CD4-positive, CD25-positive, alpha-beta regulatory T cell (primary cell): ENCODE results near the gene PABPN1L. TPM values are rescaled to one million over a fixed set of nuclear protein-coding genes. Genes with fewer than 3 reads are reported as not detected.
A peak's percentile ranks its signal among the peaks of the same experiment; 100 is the strongest.

Experiments used
- ATAC-seq, 2 donors: fragments of 150-1000 bp; cut with Tn5 transposase; one replicate each; pipeline ENCODE4 v1.10.0; 2021; ENCODE audit warnings: low read depth in 2 of 2, moderate number of reproducible peaks in 2 of 2, moderate library complexity in 1 of 2
- DNase-seq, 3 donors: peaks; one replicate each; pipeline versions ENCODE4 v3.0.0 to v3.0.0-alpha.2; 2012 to 2022; ENCODE audit warnings: mixed read lengths in 1 of 3
- H3K27ac ChIP-seq: one replicate; pipeline ENCODE4 v1.7.0; 2013; ENCODE audit warnings: mild to moderate bottlenecking, low read length; ENCODE audit not compliant: insufficient read depth, poor library complexity, severe bottlenecking
- H3K27me3 ChIP-seq: one replicate; pipeline ENCODE4 v1.7.0; 2013; ENCODE audit warnings: low read length; ENCODE audit not compliant: control insufficient read depth, insufficient read depth
- H3K36me3 ChIP-seq: one replicate; pipeline ENCODE4 v1.7.0; 2013; ENCODE audit warnings: mild to moderate bottlenecking, low read length, moderate library complexity; ENCODE audit not compliant: control insufficient read depth, insufficient read depth
- H3K4me1 ChIP-seq: 2 replicates; pipeline ENCODE4 v1.7.0; 2013; ENCODE audit warnings: mild to moderate bottlenecking, low read length; ENCODE audit not compliant: insufficient read depth, control insufficient read depth, poor library complexity, severe bottlenecking
- H3K4me3 ChIP-seq: one replicate; pipeline ENCODE4 v1.7.0; 2013; ENCODE audit warnings: low read depth, mild to moderate bottlenecking, low read length, moderate library complexity
- H3K9me3 ChIP-seq, 2 experiments: 1 replicate in 1 of 2; 2 replicates in 1 of 2; pipeline ENCODE4 v1.7.0; 2013; ENCODE audit warnings: low read length in 2 of 2, mild to moderate bottlenecking in 1 of 2, moderate library complexity in 1 of 2; ENCODE audit not compliant: control insufficient read depth in 2 of 2
- H3K27ac Mint-ChIP-seq, 3 donors: one replicate each; pipeline ENCODE4 v1.8.0; 2020 to 2022; ENCODE audit warnings: mild to moderate bottlenecking in 3 of 3, mixed read lengths in 3 of 3, moderate library complexity in 2 of 3
- H3K27me3 Mint-ChIP-seq: one replicate; pipeline ENCODE4 v1.8.0; 2022; ENCODE audit warnings: mild to moderate bottlenecking, mixed read lengths
- H3K36me3 Mint-ChIP-seq: one replicate; pipeline ENCODE4 v1.8.0; 2020; ENCODE audit warnings: mixed read lengths
- H3K4me1 Mint-ChIP-seq, 4 donors: one replicate each; pipeline ENCODE4 v1.8.0; 2020 to 2022; ENCODE audit warnings: mixed read lengths in 4 of 4, mild to moderate bottlenecking in 1 of 4
- H3K4me3 Mint-ChIP-seq, 4 donors: one replicate each; pipeline ENCODE4 v1.8.0; 2020 to 2022; ENCODE audit warnings: mild to moderate bottlenecking in 4 of 4, mixed read lengths in 4 of 4, moderate library complexity in 3 of 4
- H3K9me3 Mint-ChIP-seq, 7 donors: one replicate each; pipeline ENCODE4 v1.8.0; 2020 to 2022; ENCODE audit warnings: mixed read lengths in 7 of 7, mild to moderate bottlenecking in 3 of 7, moderate library complexity in 2 of 7
- polyA plus RNA-seq, 4 donors: library from polyadenylated mRNA; unstranded; fragments of 300-500 nt; fragmentation: Illumina TruSeq; gene quantifications; one replicate each; pipeline ENCODE4 v1.2.3, GENCODE V29; 2021
- total RNA-seq: library from RNA; stranded (reverse); gene quantifications from one replicate; pipeline ENCODE4 v1.2.3, GENCODE V29; 2022

The PABPN1L gene
- total and polyA plus RNA-seq, 5 donors from 2014 or later, result not detected

- Mint-ChIP-seq H3K9me3 (peaks cover 0 to 2% (median 0%) of the 10 kb centered on the region in 7 donors), H3K27ac (peak overlapping the region in 1 of 3 donors; percentile 76)
- ATAC-seq, result no peak
Measured at GRCh38 chr16:88880226-88881006, 14.0 kb upstream of the PABPN1L start.

DNA sequence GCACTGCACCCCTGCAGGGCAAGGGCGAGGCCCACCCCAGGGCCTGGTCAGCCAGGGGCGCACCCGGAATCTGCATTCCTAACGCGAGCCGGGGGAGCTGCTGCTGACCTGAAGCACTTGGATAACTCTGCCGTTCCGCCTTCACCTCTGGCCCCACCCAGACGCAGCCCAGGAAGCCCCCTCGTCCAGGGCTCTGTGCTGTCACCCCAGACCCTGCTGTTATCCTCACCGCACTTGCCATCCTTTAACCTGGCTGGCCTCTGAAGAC is 13.3 kb upstream of the PABPN1L start:
- Histone ChIP-seq H3K36me3 (no peaks in the 10 kb centered on the region), H3K4me3 (no peak overlapping the region), H3K27ac (no peak overlapping the region), H3K27me3 (no peaks in the 10 kb centered on the region), H3K9me3 (no peaks in the 10 kb centered on the region), H3K4me1 (no peaks in the 10 kb centered on the region)
- Mint-ChIP-seq H3K36me3 (no peaks in the 10 kb centered on the region), H3K27me3 (no peaks in the 10 kb centered on the region), H3K27ac (no peak overlapping the region), H3K4me3 (no peak overlapping the region), H3K9me3 (peaks cover 0 to 2% (median 0%) of the 10 kb centered on the region in 7 donors), H3K4me1 (peaks cover 0 to 3% (median 1%) of the 10 kb centered on the region in 4 donors)
- DNase-seq (no peak), ATAC-seq (no peak)

More at GRCh38 chr16:88880226-88881006, 14.0 kb upstream of the PABPN1L start:
- H3K36me3 Mint-ChIP-seq, result no peaks in the 10 kb centered on the region
- H3K4me3 Mint-ChIP-seq, result no peak overlapping the region
- Histone ChIP-seq H3K4me1 (no peaks in the 10 kb centered on the region), H3K27me3 (no peaks in the 10 kb centered on the region), H3K27ac (no peak overlapping the region), H3K9me3 (no peaks in the 10 kb centered on the region), H3K36me3 (no peaks in the 10 kb centered on the region), H3K4me3 (no peak overlapping the region)
- DNase-seq, result no peak
- peaks cover 0 to 3% (median 1%) of the 10 kb centered on the region in 4 donors for H3K4me1 Mint-ChIP-seq
- H3K27me3 Mint-ChIP-seq, result no peaks in the 10 kb centered on the region

DNA sequence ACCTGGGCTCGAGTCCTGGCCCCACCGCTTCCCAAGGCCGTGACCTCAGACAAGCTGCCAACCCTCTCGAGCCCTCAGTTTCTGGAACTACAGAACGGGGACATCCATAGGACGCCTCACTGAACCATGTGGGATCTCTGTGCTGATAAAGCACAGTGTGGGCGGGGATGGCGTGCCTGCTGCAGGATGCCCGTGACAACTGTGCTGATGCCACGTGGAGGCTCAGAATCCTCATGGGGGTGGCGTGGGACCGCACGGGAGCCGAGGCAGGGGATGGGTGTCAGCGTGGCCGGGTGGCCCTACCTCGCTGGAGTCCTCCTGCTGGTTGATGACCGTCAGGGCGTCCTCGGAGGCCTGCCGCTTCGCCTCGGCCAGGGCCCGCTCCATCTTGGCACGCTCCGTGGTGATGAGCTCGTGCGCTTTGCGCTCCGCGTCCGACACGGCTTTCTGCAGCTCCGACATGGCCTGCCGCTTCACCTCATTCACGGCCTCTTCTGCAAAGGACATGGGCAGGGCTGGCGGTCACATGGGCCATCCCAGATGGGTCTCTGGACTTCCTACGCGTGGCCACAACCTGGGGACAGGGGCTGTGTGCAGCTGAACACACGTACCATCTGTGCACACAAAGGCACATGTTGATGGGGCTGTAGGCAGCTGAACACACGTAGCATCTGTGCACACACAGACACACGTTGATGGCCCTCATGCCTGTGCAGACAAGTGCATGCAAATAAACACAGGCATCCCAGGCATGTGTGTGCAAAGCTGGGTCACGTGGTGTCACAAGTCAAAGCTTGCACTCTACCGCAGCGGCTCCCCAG is 12.7 kb upstream of the PABPN1L start:
- peaks cover 0 to 2% (median 0%) of the 10 kb centered on the region in 7 donors for H3K9me3 Mint-ChIP-seq
- no peaks in the 10 kb centered on the region for H3K36me3 Mint-ChIP-seq
- H3K4me1 ChIP-seq, result no peaks in the 10 kb centered on the region
- H3K27ac ChIP-seq, result no peak overlapping the region
- no peak overlapping the region for H3K4me3 Mint-ChIP-seq
- no peaks in the 10 kb centered on the region for H3K27me3 ChIP-seq
- no peaks in the 10 kb centered on the region for H3K9me3 ChIP-seq
- H3K36me3 ChIP-seq, result no peaks in the 10 kb centered on the region
- no peaks in the 10 kb centered on the region for H3K27me3 Mint-ChIP-seq
- H3K4me1 Mint-ChIP-seq, result peaks cover 0 to 3% (median 1%) of the 10 kb centered on the region in 4 donors
- H3K4me3 ChIP-seq, result no peak overlapping the region
- no peak for DNase-seq
- no peak for ATAC-seq
- no peak overlapping the region for H3K27ac Mint-ChIP-seq

GRCh38 chr16:88878356-88878755 is 11.9 kb upstream of the PABPN1L start:
- Mint-ChIP-seq H3K9me3 (peaks cover 0 to 2% (median 0%) of the 10 kb centered on the region in 7 donors), H3K27ac (no peak overlapping the region), H3K27me3 (no peaks in the 10 kb centered on the region), H3K4me3 (no peak overlapping the region), H3K4me1 (peaks cover 0 to 3% (median 1%) of the 10 kb centered on the region in 4 donors), H3K36me3 (no peaks in the 10 kb centered on the region)
- Histone ChIP-seq H3K27ac (no peak overlapping the region), H3K9me3 (no peaks in the 10 kb centered on the region), H3K36me3 (no peaks in the 10 kb centered on the region), H3K27me3 (no peaks in the 10 kb centered on the region), H3K4me3 (no peak overlapping the region), H3K4me1 (no peaks in the 10 kb centered on the region)
- no peak for DNase-seq
- no peak for ATAC-seq

DNA sequence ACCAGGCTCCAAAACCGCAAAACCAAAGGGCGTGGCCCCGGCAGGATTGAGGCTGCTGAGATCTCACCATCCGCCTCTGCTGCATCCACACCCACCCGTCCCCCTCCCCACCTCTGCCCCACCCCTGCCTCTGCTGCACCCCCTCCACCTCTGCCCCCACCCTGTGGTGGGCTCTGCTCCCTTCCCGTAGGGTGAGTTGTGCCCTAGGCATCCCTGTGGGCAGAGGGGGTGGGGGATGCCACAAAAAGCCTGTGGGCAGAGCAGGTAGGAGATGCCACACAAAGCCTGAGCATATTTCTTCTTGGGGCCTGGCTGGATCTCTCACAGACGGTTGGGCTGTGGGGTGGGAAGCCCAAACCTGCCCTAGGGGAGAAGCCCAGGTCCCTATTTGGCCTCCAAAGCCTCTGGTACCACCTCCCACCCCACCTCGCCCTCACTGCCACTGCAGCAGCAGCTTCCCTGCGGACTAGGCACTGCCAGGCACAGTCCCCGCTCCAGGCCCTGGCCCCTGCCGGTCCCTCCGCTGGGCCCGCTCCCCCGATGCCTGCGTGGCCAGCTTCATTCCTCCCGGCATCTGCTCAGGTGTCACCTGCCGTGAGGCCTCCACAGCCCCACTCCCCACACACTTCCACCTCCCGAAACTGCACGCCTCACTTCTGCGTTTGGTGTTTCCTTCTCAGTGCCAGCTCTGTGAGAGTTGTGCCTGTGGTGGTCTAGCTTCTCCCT is 11.3 kb upstream of the PABPN1L start:
- H3K36me3 ChIP-seq, result no peaks in the 10 kb centered on the region

DNA sequence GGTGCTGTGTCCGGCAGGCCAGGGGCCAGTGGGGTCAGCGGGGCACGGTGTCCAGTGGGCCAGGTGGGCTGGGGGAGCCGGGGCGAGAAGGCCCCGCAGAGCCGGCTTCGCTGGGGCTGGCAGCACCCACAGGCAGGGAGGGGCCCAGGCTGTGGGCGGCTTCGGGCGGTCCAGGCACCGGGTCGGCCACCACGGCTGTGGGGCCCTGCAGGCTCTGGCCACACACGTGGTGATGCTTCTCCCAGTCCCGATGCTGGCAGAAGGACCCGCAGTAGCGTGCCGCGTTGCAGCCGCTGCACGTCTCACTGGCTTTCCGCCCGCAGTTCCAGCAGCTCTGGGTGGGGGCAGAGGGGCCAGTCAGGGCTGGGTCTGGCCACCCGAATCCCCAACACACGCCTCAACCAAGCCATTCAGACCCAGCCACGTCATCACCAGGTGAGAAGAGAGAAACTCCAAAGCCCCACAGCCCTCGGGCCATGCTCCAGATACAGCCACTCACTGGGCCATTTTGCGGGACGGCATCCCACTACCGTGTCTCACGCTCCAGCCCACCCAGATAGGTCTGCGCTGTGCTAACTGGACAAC is 10.6 kb upstream of the PABPN1L start:
- H3K4me3 Mint-ChIP-seq, result no peak overlapping the region
- Histone ChIP-seq H3K9me3 (no peaks in the 10 kb centered on the region), H3K36me3 (no peaks in the 10 kb centered on the region), H3K4me1 (no peaks in the 10 kb centered on the region), H3K27me3 (no peaks in the 10 kb centered on the region), H3K27ac (no peak overlapping the region), H3K4me3 (no peak overlapping the region)
- peaks cover 0 to 2% (median 0%) of the 10 kb centered on the region in 7 donors for H3K9me3 Mint-ChIP-seq
- no peaks in the 10 kb centered on the region for H3K36me3 Mint-ChIP-seq
- DNase-seq (no peak), ATAC-seq (no peak)
- no peak overlapping the region for H3K27ac Mint-ChIP-seq
- no peaks in the 10 kb centered on the region for H3K27me3 Mint-ChIP-seq
- H3K4me1 Mint-ChIP-seq, result peaks cover 0 to 1% (median 0%) of the 10 kb centered on the region in 4 donors

More for the DNA sequence above, 11.3 kb upstream of the PABPN1L start:
- H3K4me1 ChIP-seq, result no peaks in the 10 kb centered on the region
- DNase-seq (no peak), ATAC-seq (no peak)
- Mint-ChIP-seq H3K4me1 (peaks cover 0 to 3% (median under 1%) of the 10 kb centered on the region in 4 donors), H3K27ac (no peak overlapping the region), H3K4me3 (no peak overlapping the region), H3K36me3 (no peaks in the 10 kb centered on the region), H3K27me3 (no peaks in the 10 kb centered on the region), H3K9me3 (peaks cover 0 to 2% (median 0%) of the 10 kb centered on the region in 7 donors)
- no peak overlapping the region for H3K4me3 ChIP-seq
- H3K27ac ChIP-seq, result no peak overlapping the region
- H3K27me3 ChIP-seq, result no peaks in the 10 kb centered on the region
- H3K9me3 ChIP-seq, result no peaks in the 10 kb centered on the region

GRCh38 chr16:88875703-88876234 is 9.3 kb upstream of the PABPN1L start:
- no peak overlapping the region for H3K4me3 Mint-ChIP-seq
- ATAC-seq, result no peak
- no peaks in the 10 kb centered on the region for H3K4me1 ChIP-seq

More at GRCh38 chr16:88875703-88876234, 9.3 kb upstream of the PABPN1L start:
- Histone ChIP-seq H3K27me3 (no peaks in the 10 kb centered on the region), H3K4me3 (no peak overlapping the region), H3K27ac (no peak overlapping the region), H3K36me3 (no peaks in the 10 kb centered on the region), H3K9me3 (no peaks in the 10 kb centered on the region)
- no peak for DNase-seq
- H3K4me1 Mint-ChIP-seq, result peaks cover 0 to 1% (median under 1%) of the 10 kb centered on the region in 4 donors
- H3K27ac Mint-ChIP-seq, result no peak overlapping the region
- H3K27me3 Mint-ChIP-seq, result peaks cover 7% of the 10 kb centered on the region
- H3K36me3 Mint-ChIP-seq, result no peaks in the 10 kb centered on the region
- peaks cover 0 to 2% (median 0%) of the 10 kb centered on the region in 7 donors for H3K9me3 Mint-ChIP-seq
